ENCODE results near the gene MMP19.
"Not testable (repeated sequence)": the region's sequence is repeated elsewhere in the genome, so short reads cannot be mapped to it uniquely, and the experiment has no call there.

The MMP19 gene

DNA sequence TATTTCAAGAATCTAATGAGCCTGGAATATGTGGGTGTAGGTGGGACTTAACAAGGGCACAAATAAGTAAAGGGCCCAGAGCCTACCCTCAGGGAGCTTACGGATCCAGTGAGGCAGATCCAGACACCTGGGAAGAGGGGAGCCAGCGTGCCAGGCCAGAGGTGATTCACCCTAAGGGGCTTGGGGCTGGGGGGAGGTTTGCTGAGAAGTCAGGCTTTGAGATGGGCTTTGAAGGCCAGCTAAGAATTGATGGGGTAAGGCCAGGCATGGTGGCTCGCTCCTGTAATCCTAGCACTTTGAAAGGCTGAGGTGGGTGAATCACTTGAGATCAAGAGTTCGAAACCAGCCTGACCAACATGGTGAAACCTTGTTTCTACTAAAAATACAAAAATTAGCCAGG is 695 bp upstream of the MMP19 start:
- no peak for DNase-seq

DNA sequence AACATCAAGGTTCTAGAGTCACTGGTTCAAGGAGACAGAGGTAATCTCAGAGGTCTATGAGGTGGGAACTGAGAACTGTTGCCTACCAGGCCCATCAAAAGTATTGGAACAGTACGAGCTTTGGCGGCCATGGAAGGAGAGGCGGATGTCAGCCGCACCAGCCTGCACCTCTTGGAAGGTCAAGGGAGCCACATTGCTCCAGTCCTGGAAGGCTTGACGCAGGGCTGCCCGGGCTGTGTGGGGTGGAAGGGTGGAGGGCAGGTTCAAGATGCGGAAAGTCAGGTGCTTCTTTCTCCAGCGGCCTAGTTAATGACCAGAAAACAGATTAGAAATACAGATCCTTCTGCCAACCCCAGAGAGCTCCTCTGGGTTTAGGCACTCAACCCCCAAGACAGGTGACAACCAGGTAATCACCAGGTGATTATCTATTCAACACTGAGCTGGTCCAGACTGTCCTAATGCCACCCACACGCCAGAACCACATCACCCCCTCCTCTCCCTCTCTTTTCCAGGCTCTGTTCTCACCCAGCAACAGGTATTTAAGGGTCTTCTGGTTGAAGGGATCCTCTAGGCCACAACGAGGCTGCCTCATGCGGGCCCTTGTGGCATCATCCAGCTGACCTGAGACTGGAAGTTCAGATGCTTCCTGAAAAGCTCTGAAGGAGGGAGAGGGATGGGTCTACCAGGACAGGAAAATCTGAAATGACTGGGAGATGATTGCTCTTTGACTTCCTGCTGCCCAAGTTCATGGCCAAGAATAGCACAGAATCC is 2.0 kb downstream of the MMP19 start:
- no peak for DNase-seq

GRCh38 chr12:55839345-55840140 is 3.2 kb downstream of the MMP19 start:
- no peak for DNase-seq

DNA sequence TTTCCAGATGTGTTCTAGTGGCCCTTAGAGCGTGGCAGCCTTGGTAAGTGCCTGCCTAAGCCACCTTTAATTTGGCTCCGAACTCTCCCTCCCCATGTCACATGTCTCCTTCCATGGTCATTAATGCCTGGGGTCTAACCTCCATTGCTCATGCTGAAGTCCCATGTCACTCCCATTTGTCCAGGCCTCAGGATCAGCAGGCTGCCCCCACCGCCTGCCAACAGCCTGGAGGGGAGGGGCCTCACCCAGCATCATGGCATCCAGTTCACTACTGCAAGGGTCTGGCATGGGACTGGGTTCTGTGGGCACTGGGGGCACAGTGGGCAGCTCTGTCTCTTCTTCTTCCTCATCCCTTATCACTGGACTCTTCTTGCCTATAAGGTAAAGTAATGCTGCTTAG is 4.4 kb downstream of the MMP19 start:
- no peak for DNase-seq

DNA sequence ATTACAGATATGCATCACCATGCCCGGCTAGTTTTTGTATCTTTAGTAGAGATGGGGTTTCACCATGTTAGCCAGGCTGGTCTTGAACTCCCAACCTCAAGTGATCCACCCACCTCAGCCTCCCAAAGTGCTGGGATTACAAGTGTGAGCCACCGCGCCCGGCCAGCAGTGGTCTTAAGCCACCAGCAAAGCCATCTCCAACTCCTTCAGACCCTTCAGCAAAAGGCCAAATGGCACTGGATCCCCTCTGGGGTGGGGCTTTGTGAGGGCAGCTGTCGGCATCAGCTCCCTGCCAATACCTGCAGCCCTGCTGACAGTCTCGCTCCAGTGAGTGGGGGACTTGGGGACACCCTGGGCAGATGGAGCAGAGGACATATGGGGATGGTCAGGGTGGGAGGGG is 8.3 kb downstream of the MMP19 start:
- DNase-seq: not testable (repeated sequence)

DNA sequence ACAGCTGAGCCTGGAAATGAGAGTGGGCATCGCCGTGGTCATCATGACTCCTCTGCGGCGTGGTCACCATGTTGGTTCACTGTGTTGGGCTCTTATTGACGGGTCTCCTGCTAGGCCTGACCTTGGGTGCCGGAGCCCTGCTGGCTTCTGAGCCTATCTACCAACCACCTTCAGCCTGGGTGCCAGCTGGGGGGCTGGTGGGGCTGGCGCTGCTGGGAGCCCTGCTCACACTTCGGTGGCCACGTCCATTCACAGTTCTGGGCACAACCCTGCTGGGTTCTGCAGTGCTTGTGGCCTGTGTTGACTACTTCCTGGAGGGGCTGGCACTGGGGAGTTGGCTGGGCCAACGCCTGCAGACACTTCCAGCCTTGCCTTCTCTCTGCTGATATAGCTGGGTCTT is 9.7 kb downstream of the MMP19 start:
- no peak for DNase-seq

- no peak for DNase-seq
These were observed 11.3 kb downstream of the MMP19 start for GRCh38 chr12:55831447-55831815.

DNA sequence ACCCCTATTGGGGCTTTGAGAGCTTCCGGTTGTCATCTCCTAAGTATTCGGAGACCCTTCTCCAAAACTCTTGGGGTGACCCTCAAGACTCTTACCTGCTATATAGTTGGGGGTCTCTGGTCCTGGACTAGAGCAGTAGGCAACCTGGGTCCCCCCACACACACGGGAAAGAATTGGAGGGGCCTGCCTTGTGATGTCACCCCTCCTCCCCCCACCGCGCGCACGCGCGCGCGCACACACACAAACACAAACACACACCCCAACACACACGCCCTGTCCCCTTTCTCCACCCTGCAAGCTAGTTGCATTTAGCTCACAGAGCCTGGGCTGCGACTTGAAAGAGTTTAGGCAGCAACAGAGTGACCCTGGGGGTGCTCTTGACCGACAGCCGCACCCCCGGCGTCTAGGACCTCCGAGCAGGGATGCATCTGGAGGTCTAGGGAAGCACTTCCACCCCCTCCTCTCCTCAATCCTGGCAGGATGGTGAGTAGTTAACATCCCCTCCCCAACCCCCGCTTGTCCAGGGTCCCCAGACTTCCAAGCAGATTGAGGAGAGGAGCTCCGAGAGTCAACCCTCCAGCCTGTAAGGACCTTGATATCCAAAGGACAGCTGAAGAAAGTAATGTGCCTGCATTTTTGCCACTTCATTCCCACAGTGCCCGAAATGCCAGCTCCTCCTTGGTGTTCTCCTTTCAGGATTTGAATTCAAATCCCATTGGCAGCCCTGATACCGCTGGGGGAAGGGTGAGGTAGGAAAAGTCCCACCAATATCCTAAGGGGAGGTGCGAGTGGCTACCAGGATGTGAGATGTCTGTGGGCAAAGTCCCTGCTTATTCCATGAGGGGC is 11.9 kb downstream of the MMP19 start:
- peak; percentile 50 to 64 for DNase-seq

DNA sequence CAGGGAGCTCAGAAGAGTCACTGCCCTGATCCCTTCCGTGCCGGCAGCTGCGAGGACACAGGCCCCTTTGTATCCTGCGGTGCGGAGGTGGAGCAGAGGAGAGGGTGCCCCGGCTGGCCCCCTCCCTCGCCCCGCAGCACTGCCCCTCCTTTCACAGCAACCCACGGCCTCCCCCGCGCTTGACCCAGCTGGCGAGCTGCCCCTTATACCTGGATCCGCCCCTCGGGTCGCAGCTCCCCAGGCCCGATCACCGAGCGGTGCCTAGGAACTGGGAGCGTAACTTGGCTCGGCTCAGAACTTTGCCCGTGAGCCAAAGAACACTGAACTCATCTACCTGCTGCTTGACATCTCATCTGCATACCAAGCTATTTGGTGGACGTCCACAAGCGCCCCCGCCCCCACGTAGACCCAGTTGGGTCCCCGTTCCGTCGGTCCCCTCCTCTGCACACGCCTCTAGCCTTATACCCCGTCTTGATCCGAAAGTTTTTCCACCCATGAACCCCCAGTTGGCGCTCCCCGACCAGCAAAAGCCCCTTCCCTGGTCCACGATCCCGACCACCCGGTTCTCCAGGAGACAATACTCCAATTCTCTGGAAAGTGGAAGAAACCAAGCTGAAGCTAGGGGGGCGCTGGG is 12.7 kb downstream of the MMP19 start:
- peak in 1 of 2 experiments; percentile 50 for DNase-seq

DNA sequence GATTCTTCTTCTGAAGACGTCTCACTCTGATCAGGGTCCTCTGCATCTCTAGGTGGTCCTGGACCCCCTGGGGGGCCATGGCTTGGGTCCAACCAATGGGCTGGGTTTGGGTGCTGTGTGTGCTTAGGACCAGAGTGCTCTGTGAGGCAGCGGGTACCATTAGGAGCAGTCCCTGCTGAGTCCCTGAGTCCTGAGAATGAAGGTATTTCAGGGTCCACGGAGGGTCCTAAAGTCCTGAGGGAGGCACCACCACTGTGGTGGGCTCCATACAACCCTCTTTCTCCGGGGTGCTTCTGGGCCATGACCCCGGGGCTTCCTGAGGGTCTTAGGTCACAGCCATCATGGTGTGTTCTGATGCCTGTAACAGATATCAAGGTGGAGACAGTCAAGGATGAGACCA is 14.4 kb downstream of the MMP19 start:
- no peak for DNase-seq

DNA sequence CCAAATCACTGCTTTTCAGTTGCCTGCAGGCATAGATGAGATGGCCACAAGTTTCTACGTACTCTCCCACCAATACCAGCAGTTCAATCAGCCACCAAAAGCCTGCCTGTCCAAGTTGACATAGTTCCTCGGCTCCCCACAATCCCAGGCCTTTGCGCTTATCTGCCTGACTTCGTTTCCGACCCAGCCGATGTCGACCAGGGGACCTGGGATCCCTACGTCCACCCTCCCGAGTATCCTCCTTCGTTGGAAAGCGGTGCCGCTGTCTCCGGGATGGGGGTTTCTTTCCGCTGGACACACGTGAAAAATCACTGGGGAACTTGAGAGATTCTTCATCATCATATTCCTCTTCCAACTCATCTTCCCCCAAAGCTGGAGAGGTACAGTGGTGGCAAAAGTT is 14.9 kb downstream of the MMP19 start:
- no peak for DNase-seq

GRCh38 chr12:55824726-55825125 is 18.0 kb downstream of the MMP19 start:
- DNase-seq: no peak

- DNase-seq: no peak
These were observed 19.3 kb downstream of the MMP19 start for GRCh38 chr12:55823419-55823818.

GRCh38 chr12:55822228-55822627 is 20.5 kb downstream of the MMP19 start:
- DNase-seq: no peak

DNA sequence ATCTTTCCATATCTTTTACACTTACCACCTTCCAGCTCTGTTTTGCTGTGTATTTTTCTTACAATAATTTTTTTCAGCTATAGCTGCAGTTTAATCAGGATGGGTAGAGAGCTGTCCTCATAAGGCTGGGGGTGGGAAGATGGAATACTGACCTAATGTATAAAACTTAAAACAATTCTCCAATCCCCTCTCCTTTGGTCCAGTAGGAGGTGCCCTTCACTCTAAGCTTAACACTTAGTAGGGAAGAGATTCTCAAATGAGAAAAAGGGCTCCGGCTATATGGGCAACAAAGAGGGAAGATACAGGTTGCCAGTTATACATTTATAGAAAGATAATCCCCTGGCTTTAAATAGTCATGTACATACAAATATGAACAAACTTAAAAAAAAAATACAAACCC is 22.1 kb downstream of the MMP19 start:
- DNase-seq: no peak

DNA sequence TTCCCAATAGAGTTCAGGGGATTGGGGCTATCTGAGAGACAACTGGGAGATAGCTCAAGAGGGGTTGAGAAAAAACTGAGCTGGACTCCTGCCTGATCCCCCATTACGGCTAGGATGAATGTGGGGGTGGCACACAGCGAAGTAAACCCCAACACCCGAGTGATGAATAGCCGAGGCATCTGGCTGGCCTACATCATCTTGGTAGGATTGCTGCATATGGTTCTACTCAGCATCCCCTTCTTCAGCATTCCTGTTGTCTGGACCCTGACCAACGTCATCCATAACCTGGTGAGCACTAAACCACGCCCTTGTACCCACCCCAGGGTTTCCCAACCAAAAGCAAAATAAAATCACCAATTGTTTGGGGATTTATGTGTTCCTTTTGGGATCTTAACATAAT is 23.9 kb downstream of the MMP19 start:
- DNase-seq: no peak

DNA sequence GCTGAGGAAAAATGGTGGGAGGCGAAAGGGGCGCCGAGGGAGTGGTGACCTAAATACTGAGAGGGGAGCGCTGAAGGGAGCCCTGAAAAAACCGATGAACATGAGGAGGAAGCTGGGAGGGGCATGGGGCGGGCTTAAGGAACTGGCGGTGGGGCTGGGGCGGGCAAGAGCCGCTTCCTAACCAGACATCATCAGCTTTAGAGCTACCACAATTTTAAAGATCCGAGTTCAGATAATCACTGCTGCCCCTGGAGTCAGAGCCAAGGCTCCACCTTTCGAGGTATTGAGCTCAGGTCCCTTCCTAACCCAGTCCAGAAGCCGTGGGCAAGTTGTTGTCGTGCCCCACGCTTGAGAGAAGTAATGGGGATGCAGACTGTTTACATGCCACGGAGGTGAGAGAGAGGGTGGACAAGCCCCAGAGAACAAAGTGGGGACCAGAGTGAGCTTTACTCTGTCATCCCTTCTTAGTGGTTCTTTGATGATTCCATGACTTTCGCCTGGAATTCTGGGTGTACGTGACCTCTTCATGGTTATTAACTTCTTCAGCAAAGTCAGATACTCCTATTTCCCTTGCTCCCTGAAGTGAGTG is 24.5 kb downstream of the MMP19 start:
- DNase-seq: no peak

DNA sequence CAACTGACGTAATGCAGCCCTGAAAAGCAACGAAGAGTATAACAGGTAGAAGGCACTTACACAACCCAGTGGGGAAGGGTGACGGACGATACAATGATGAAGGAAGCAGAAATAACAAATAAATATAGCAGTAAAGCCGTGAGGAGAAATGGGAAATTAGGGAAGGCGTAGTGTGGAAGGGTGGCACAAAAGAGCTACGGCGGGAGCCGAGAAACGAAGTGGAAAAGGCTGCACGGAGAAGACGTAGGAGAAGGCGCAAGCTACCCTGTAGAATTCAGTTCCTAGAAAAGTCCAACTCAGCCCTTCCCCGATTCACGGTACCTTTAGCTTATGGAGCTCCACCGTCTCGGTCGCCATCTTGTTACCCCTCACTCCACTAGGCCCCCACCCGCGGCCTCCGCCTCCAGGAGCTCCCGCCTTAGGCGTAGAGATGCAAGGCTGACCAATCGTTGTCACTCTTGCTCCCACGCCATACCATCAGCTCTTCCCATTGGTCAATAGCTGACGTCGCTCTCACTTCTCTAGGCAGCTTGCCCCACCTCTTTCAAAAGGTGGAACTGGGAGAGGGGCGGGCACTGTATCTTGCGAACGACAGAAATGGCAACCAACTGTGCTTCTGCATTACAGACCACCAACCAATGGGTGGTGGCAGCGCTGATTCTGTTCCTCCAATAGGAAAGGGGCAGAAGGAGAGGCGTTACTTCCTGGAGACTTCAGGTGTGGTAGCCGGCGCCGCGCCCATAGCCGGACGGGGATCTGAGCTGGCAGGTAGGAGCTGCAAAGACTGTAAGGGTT is 25.2 kb downstream of the MMP19 start, which contains the start of the genes ORMDL2 and SARNP:
ORMDL2 (plus strand) TSS at position 697 of the 795 bp plus-strand sequence. CDS start 959 bp downstream, outside the sequence.
SARNP (minus strand) TSS at position 380 of the 795 bp plus-strand sequence; CDS start at position 357, 23 bp downstream.
- peak; percentile 99 for DNase-seq

GRCh38 chr12:55816881-55817344 is 25.8 kb downstream of the MMP19 start:
- no peak for DNase-seq

DNA sequence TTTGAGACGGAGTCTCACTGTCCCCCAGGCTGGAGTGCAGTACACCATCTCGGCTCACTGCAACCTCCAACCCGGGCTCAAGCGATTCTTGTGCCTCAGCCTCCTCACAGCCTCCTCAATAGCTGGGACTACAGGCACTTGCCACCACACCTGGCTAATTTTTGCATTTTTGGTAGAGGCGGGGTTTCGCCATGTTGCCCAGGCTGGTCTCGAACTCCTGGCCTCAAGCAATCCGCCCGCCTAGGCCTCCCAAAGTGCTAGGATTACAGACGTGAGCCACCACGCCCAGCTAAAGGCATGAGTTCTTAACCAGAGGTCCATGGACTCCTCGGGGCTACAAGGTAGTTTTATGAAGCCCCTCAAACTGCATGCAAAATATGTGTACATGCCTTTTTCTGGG is 27.3 kb downstream of the MMP19 start:
- DNase-seq: no peak

- no peak for DNase-seq
These were observed 28.5 kb downstream of the MMP19 start for GRCh38 chr12:55814257-55814656.

All from NCI-H1930 (cell line).